ENCODE results near the gene MAPKAPK3.

The MAPKAPK3 gene

GRCh38 chr3:50609071-50609762 lies 7.7 kb upstream of the MAPKAPK3 start:
- no peak for DNase-seq

DNA sequence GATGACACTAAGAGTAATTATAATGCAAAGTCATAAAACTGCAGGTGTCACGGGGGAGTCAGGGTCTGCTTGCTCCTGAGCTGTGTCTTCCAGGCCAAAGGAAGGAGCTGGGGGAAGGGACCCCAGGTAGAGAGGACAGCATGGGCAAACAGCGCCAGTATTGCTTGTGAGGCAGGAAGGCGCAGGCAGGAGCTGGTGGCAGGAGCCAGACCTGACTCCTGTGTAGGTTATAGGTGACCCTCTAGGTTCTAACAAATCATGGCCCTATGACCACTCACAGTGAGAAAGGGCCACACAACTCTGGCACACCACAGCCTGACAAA lies 7.2 kb upstream of the MAPKAPK3 start:
- DNase-seq = no peak

DNA sequence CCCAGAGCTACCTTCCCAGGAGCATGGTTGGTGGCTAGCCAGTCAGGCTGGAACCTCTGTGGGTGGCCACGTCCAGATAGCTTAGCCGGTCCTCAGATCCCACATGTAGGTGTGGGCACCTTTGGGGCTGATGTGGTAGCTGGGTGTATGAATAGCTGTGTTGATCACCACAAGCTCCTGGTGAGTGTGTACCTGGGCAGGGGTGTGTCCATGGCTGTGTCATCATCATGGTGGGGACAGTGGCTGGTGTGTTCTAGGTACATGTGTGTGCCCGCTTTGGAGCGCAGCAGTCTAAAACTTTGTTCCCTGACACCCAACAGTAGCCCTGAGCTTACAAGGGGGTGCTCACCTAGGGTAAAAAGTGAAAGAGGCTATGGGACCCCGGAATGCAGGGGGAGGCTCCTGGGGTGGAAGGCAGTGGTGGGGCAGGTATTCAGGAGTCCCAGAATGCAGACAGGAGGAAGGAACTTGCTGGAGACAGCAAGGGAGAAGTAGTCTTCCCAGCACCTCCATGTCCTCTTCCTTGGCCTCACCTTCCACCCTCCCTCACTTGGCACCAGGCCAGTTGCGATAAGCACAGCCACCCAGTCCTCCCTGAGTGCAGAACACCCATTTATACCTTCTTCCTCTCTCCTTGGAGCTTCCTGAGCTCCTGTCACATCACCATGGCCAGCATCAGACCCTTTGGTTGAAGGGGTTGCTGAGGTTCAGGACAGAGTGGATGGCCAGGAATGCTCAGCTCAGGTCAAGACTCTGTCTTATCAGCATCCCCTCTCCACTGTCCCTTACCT lies 6.6 kb upstream of the MAPKAPK3 start:
- DNase-seq = no peak

GRCh38 chr3:50610992-50611463 lies 5.9 kb upstream of the MAPKAPK3 start:
- DNase-seq = no peak

GRCh38 chr3:50611464-50612233 lies 5.3 kb upstream of the MAPKAPK3 start, which contains the start of gene CISH:
Gene CISH (minus strand): TSS chr3:50611774. CDS start chr3:50611650, 124 bp downstream.
- DNase-seq = peak; percentile 97

DNA sequence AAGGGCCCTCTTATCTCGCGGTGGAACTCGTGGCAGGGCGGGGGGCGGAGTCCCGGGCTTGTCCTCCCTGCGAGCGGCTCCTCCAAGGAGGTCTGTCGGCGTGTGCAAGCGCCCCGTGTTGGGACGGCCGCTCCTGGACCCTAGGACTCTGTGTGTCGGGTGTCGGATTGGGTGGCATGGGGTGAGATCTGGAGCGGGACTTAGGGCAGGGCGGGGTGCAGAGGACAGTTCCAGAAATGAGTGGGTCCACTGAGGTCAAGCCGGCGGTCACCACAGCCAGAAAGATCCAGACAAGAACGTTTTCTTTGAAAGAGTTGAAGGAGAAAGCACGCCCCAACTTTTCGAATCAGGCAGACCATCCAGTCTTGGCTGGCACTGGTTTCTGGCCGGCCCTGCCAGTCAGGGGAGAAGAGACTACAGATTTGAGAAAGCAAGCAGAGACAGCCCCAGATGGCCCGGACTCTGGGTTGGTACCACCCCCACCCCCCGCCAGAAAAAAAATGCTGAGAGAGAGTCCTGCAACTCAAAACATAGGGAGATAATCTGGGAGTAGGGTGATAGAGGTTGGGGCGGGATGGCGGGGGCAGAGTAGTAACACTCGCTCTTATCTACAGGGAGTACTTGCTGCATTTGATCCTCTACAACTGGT lies 4.6 kb upstream of the MAPKAPK3 start:
- peak; percentile 38 for DNase-seq

- DNase-seq = no peak
Observed at GRCh38 chr3:50612970-50613846, 3.7 kb upstream of the MAPKAPK3 start.

GRCh38 chr3:50615190-50615589 lies 1.8 kb upstream of the MAPKAPK3 start:
- no peak for DNase-seq

GRCh38 chr3:50616003-50616769 lies 765 bp upstream of the MAPKAPK3 start:
- peak; percentile 86 for DNase-seq

GRCh38 chr3:50616770-50617095 lies 218 bp upstream of the MAPKAPK3 start:
- peak; percentile 96 for DNase-seq

- no peak for DNase-seq
Observed at GRCh38 chr3:50617911-50618481, 1.0 kb downstream of the MAPKAPK3 start.

DNA sequence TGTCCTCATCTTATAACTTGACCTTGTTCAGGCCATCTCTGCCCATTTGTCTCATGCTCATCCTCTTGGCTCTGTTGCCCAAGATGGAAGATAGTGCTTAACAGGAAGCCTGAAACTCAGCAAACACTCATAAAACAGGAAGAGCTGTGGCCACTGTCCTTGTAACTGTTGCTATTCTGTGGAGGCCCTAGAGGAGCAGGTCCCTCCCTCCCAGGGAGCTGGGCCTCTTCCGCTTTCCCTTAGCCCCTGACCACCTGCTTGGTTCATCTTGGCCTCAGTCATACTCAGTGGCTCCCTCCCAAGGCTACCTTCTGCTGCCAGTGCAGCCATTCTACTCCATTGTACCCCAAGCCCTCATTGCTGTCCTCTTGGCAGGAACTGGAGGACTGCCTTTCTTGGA lies 3.5 kb downstream of the MAPKAPK3 start:
- DNase-seq = no peak

GRCh38 chr3:50620820-50621219 lies 3.9 kb downstream of the MAPKAPK3 start:
- DNase-seq = no peak

- DNase-seq = no peak
Observed at GRCh38 chr3:50622881-50623280, 5.9 kb downstream of the MAPKAPK3 start.

GRCh38 chr3:50623840-50624474 lies 7.0 kb downstream of the MAPKAPK3 start:
- DNase-seq = peak; percentile 61

- no peak for DNase-seq
Observed at GRCh38 chr3:50624634-50625033, 7.7 kb downstream of the MAPKAPK3 start.

- DNase-seq = no peak
Observed at GRCh38 chr3:50625231-50626182, 8.6 kb downstream of the MAPKAPK3 start.

GRCh38 chr3:50626401-50626800 lies 9.4 kb downstream of the MAPKAPK3 start:
- no peak for DNase-seq

GRCh38 chr3:50627407-50628051 lies 10.6 kb downstream of the MAPKAPK3 start:
- DNase-seq = no peak
